Caco-2 (cell line): Measurements from ENCODE around the gene KCNN3. TPM values are rescaled to one million over a fixed set of nuclear protein-coding genes. Genes with fewer than 3 reads are reported as not detected.

ENCODE experiments used
- BruUV-seq: library from RNA; stranded (reverse); fragments of 400-500 nt; replicated peaks from 2 replicates; lab custom pipeline; 2021; lab: Mats Ljungman, UMichigan
- CTCF ChIA-PET: fragments of 300-600 bp; sonication (Branson Sonifier 250); formaldehyde crosslinking; loops from one replicate; lab custom pipeline; 2022; ENCODE audit warnings: antibody characterized with exemption; lab: Charles Lee
- POLR2A ChIA-PET: fragments of 300-600 bp; sonication (Branson Sonifier 250); formaldehyde crosslinking; loops from one replicate; lab custom pipeline; 2022; ENCODE audit warnings: antibody characterized with exemption; lab: Charles Lee
- DNase-seq, 2 experiments: peaks; one replicate each; pipeline versions ENCODE4 v3.0.0 to v3.0.0-alpha.2; 2020 to 2022
- H3K27me3 ChIP-seq: replicated peaks from 2 replicates; pipeline ENCODE4 v1.6.0; 2011; ENCODE audit warnings: low read length; ENCODE audit not compliant: control insufficient read depth, insufficient read depth
- H3K36me3 ChIP-seq: 2 replicates; pipeline ENCODE4 v1.5.1; 2011; ENCODE audit warnings: low read length; ENCODE audit not compliant: control insufficient read depth, insufficient read depth
- H3K4me1 ChIP-seq: fragments of 250-450 bp; sonication (Bioruptor Pico); 2 replicates; pipeline ENCODE4 v1.5.1; 2020; ENCODE audit warnings: mild to moderate bottlenecking
- H3K4me3 ChIP-seq: 2 replicates; pipeline ENCODE4 v1.5.1; 2011; ENCODE audit warnings: low read depth, mild to moderate bottlenecking, control low read depth, low read length
- H3K9me3 ChIP-seq: fragments of 250-450 bp; sonication (Bioruptor Pico); 2 replicates; pipeline ENCODE4 v1.5.1; 2020; ENCODE audit warnings: mild to moderate bottlenecking, moderate library complexity
- H3K27ac Mint-ChIP-seq: one replicate; pipeline ENCODE4 v1.8.0; 2022; ENCODE audit warnings: mixed read lengths; ENCODE audit not compliant: unreplicated experiment
- H3K27me3 Mint-ChIP-seq: one replicate; pipeline ENCODE4 v1.8.0; 2022; ENCODE audit warnings: mixed read lengths; ENCODE audit not compliant: insufficient read depth, unreplicated experiment
- H3K36me3 Mint-ChIP-seq: one replicate; pipeline ENCODE4 v1.8.0; 2022; ENCODE audit warnings: mild to moderate bottlenecking, mixed read lengths; ENCODE audit not compliant: insufficient read depth, unreplicated experiment
- H3K4me1 Mint-ChIP-seq: one replicate; pipeline ENCODE4 v1.8.0; 2022; ENCODE audit warnings: low read depth, mixed read lengths; ENCODE audit not compliant: unreplicated experiment
- H3K4me3 Mint-ChIP-seq: one replicate; pipeline ENCODE4 v1.8.0; 2022; ENCODE audit warnings: mild to moderate bottlenecking, moderate library complexity, mixed read lengths; ENCODE audit not compliant: unreplicated experiment
- H3K9me3 Mint-ChIP-seq: one replicate; pipeline ENCODE4 v1.8.0; 2022; ENCODE audit warnings: mixed read lengths; ENCODE audit not compliant: unreplicated experiment
- intact Hi-C: fragments of 100-400 bp; cut with micrococcal nuclease; formaldehyde crosslinking; loops from one replicate; pipeline ENCODE4 v1.10.0; 2022; ENCODE audit not compliant: unreplicated experiment
- total RNA-seq: library from RNA; stranded (reverse); gene quantifications from 2 replicates; pipeline ENCODE4 v1.2.3, GENCODE V29; 2022
- TF ChIP-seq, protein P1 (sequence below), 2 experiments: fragments of 200-600 bp in 1 of 2; IDR thresholded peaks; 1 replicate in 1 of 2; 2 replicates in 1 of 2; pipeline versions ENCODE4 v1.5.1 to v1.8.0; 2011 to 2022; ENCODE audit warnings: antibody characterized with exemption in 1 of 2, control low read depth in 1 of 2, inconsistent platforms in 1 of 2, low read depth in 1 of 2, low read length in 1 of 2, mild to moderate bottlenecking in 1 of 2, moderate library complexity in 1 of 2; ENCODE audit not compliant: insufficient read depth in 1 of 2, severe bottlenecking in 1 of 2, unreplicated experiment in 1 of 2

KCNN3 gene
- total RNA-seq, 1 experiment from 2014 or later: 0.05 TPM

DNA sequence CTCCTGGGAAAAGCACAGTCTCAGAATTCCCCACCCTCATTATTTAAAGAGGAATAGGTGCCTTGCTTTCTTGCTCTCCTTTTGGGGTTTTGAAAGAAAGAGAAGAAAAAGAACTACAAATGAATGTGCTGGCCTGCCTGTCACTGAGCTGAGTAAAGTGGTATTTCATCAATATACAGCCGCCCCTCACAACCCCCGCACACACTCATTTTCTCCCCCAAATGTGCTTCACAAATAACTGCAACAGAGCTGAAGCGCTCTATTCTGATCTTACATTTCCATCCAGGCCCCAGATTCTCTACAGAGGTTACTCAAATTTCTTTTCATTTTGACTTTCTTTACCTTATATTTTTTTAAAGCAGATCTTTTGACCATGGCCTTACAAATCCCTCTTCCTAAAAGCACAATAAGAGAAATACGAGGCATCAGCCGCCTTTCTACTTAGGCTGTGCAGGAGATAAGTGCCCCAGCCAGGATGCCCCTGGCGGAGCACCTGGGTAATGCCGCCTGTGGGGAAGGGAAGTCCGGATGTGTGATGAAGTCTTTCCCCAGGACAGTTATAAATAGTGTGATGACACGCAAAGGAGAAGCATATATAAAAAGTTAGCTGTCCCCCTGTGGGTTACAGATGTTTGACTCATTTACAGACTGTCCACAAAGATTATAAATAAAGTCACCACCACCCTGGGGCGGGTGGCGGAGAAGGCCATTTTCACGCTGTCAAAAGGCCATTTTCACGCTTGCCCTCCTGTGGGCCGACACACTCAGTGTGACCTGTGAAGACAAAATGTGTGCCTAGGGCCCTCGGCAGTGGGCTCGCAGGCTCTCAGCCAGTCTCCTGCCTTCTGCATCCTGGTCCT is 6.5 kb downstream of the KCNN3 start:
- no TSS peak for BruUV-seq
- Mint-ChIP-seq H3K9me3 (no peaks in the 10 kb centered on the region), H3K27me3 (peaks cover 16% of the 10 kb centered on the region), H3K36me3 (no peaks in the 10 kb centered on the region), H3K4me3 (no peak overlapping the region), H3K4me1 (peaks cover under 1% of the 10 kb centered on the region), H3K27ac (no peak overlapping the region)
- Histone ChIP-seq H3K9me3 (no peaks in the 10 kb centered on the region), H3K36me3 (no peaks in the 10 kb centered on the region), H3K27me3 (peaks cover 2% of the 10 kb centered on the region; the same call in 1 of the 2 replicates), H3K4me1 (no peaks in the 10 kb centered on the region), H3K4me3 (no peak overlapping the region)
- TF ChIP-seq, protein P1, sequence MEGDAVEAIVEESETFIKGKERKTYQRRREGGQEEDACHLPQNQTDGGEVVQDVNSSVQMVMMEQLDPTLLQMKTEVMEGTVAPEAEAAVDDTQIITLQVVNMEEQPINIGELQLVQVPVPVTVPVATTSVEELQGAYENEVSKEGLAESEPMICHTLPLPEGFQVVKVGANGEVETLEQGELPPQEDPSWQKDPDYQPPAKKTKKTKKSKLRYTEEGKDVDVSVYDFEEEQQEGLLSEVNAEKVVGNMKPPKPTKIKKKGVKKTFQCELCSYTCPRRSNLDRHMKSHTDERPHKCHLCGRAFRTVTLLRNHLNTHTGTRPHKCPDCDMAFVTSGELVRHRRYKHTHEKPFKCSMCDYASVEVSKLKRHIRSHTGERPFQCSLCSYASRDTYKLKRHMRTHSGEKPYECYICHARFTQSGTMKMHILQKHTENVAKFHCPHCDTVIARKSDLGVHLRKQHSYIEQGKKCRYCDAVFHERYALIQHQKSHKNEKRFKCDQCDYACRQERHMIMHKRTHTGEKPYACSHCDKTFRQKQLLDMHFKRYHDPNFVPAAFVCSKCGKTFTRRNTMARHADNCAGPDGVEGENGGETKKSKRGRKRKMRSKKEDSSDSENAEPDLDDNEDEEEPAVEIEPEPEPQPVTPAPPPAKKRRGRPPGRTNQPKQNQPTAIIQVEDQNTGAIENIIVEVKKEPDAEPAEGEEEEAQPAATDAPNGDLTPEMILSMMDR (IDR thresholded peaks at IDR 0.05; ENCODE audit: insufficient read depth in 1 of 2, low read depth in 1 of 2, low read length in 1 of 2, severe bottlenecking in 1 of 2, unreplicated experiment in 1 of 2): peak; percentile 45 to 73
- ChIA-PET CTCF (interaction anchor here (0.6 to 1.2 kb wide), 4 partner anchors 23 to 1475 kb away, joined by 3 to 4 read pairs (median 4); partner anchors contain the start of genes CCT3 and TSACC), POLR2A (no interaction called here)
- intact Hi-C loops: no loop called here
- DNase-seq: peak in 1 of 2 experiments; percentile 57

DNA sequence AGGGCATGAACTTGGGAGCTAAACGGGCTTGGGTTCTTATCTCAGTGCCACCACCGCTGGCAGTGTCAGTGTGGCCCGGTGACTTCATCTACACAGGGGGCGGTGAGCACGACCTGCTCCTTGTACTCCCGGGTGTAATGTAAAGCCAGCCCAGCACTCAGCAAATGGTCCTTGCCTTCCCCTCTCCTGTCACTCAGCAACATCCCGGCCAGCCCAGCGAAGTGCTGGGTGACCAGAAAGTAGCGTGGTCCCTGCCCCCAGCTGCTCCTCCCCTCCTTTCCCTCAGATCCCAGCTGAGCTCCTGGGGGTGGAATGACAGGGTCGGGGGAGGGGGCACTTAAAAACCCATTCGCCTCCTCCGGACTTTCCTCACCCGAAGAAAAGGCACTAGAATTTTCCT is 7.2 kb downstream of the KCNN3 start:
- Mint-ChIP-seq H3K36me3 (no peaks in the 10 kb centered on the region), H3K4me1 (no peaks in the 10 kb centered on the region), H3K27me3 (peaks cover 11% of the 10 kb centered on the region), H3K9me3 (no peaks in the 10 kb centered on the region), H3K4me3 (no peak overlapping the region), H3K27ac (no peak overlapping the region)
- Histone ChIP-seq H3K36me3 (no peaks in the 10 kb centered on the region), H3K4me3 (no peak overlapping the region), H3K27me3 (no peaks in the 10 kb centered on the region), H3K9me3 (no peaks in the 10 kb centered on the region), H3K4me1 (no peaks in the 10 kb centered on the region)
- intact Hi-C loops: no loop called here
- ChIA-PET CTCF (interaction anchor here (0.6 to 1.2 kb wide), 2 partner anchors 43 to 181 kb away, joined by 4 read pairs; no protein-coding TSS in a partner anchor), POLR2A (no interaction called here)
- BruUV-seq: no TSS peak
- TF ChIP-seq, protein P1 (IDR thresholded peaks at IDR 0.05; ENCODE audit: insufficient read depth in 1 of 2, low read depth in 1 of 2, low read length in 1 of 2, severe bottlenecking in 1 of 2, unreplicated experiment in 1 of 2): no peak
- DNase-seq: no peak

DNA sequence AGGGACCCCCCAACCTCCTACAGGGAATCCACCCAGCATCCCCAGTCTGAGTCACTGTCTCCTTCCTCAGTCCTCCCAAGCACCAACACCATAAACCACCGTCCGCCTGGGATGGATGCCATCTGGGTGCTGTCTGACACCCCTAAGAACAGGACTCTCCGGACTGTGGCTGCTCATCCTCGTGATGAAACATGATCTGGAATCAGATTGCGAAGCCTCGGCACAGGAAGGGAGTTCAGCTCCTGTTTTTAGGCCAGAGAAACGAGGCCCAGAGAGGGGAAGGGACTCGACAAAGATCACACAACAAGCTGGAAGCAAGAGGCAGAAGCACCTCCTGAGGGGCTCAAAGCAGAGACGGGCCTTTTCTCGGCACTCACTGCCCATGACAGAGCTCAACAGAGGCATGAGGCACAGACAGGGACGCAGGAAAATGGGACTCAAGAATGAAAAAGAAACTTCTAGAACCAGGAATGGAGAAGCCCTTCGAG is 8.4 kb downstream of the KCNN3 start:
- CTCF ChIA-PET: no interaction called here
- TF ChIP-seq, protein P1 (IDR thresholded peaks at IDR 0.05; ENCODE audit: insufficient read depth in 1 of 2, low read depth in 1 of 2, low read length in 1 of 2, severe bottlenecking in 1 of 2, unreplicated experiment in 1 of 2): no peak
- DNase-seq: no peak
- intact Hi-C loops: no loop called here
- no peaks in the 10 kb centered on the region for H3K9me3 Mint-ChIP-seq
- no TSS peak for BruUV-seq
- H3K27ac Mint-ChIP-seq: no peak overlapping the region
- Histone ChIP-seq H3K27me3 (no peaks in the 10 kb centered on the region), H3K36me3 (no peaks in the 10 kb centered on the region), H3K4me1 (no peaks in the 10 kb centered on the region), H3K9me3 (no peaks in the 10 kb centered on the region), H3K4me3 (no peak overlapping the region)
- H3K4me1 Mint-ChIP-seq: no peaks in the 10 kb centered on the region
- H3K4me3 Mint-ChIP-seq: no peak overlapping the region
- POLR2A ChIA-PET: interaction anchor here (0.6 kb wide), 1 partner anchor 137 kb away, joined by 3 read pairs; no protein-coding TSS in a partner anchor
- H3K27me3 Mint-ChIP-seq: peaks cover 14% of the 10 kb centered on the region
- no peaks in the 10 kb centered on the region for H3K36me3 Mint-ChIP-seq
